H1 (cell line): ENCODE data around the gene CASQ2. TPM values are rescaled to one million over a fixed set of nuclear protein-coding genes. Genes with fewer than 3 reads are reported as not detected.

Experiments
- HDAC6 ChIP-seq: IDR thresholded peaks from one replicate; pipeline ENCODE4 v1.7.1; 2012; ENCODE audit warnings: low read depth, mild to moderate bottlenecking, inconsistent platforms, low read length, moderate library complexity
- KDM1A ChIP-seq: fragments of 200-600, 300-600 bp; sonication (generic); IDR thresholded peaks from 2 replicates; pipeline ENCODE4 v1.7.1; 2016; ENCODE audit warnings: mild to moderate bottlenecking, low read length, borderline replicate concordance
- POLR2A ChIP-seq, 2 experiments: IDR thresholded peaks; 1 replicate in 1 of 2; 2 replicates in 1 of 2; pipeline ENCODE4 v1.6.1; 2011; ENCODE audit warnings: low read depth in 2 of 2, low read length in 2 of 2, mild to moderate bottlenecking in 2 of 2; ENCODE audit errors: control extremely low read depth in 1 of 2
- SP4 ChIP-seq: IDR thresholded peaks from 2 replicates; pipeline ENCODE4 v1.6.1; 2012; ENCODE audit warnings: low read length, inconsistent platforms
- TBP ChIP-seq: IDR thresholded peaks from 2 replicates; pipeline ENCODE4 v1.6.1; 2011; ENCODE audit warnings: low read depth, low read length, improper control_type of control experiment
- TCF12 ChIP-seq: IDR thresholded peaks from 2 replicates; pipeline ENCODE4 v1.6.1; 2011; ENCODE audit warnings: low read depth, mild to moderate bottlenecking, low read length
- TEAD4 ChIP-seq: IDR thresholded peaks from 2 replicates; pipeline ENCODE4 v1.6.1; 2012; ENCODE audit warnings: low read depth, low read length, inconsistent platforms, mixed read lengths
- polyA plus RNA-seq, 7 experiments: library from polyadenylated mRNA; depleted of rRNA in 3 of 7; stranded (reverse) in 5 of 7; unstranded in 2 of 7; fragments of >200 nt in 5 of 7; fragments of 200-250 nt in 2 of 7; gene quantifications; 1 replicate in 5 of 7; 2 replicates in 1 of 7; 4 replicates in 1 of 7; pipeline versions ENCODE4 v1.2.1 to v1.2.3, GENCODE V29; 2011 to 2013; ENCODE audit warnings: missing spikeins in 2 of 7, mixed read lengths in 2 of 7
- total RNA-seq: library from RNA; stranded (reverse); fragmentation: NEBNext Ultra II Directional; extraction: Animal tissue kit (Norgen Biotek cat#: 25700); gene quantifications from 2 replicates; pipeline ENCODE4 v1.2.1, GENCODE V29; 2021
- TF ChIP-seq, protein P1 (sequence below): fragments of 300-600 bp; sonication (generic); IDR thresholded peaks from 2 replicates; pipeline ENCODE4 v1.7.1; 2012; ENCODE audit warnings: low read length, moderate library complexity, mild to moderate bottlenecking, inconsistent platforms; ENCODE audit not compliant: insufficient replicate concordance
- TF ChIP-seq, protein P2 (sequence below): IDR thresholded peaks from 2 replicates; pipeline ENCODE4 v1.6.1; 2012; ENCODE audit warnings: low read length, inconsistent platforms

The CASQ2 gene
- total and polyA plus RNA-seq, 2 of the 8 experiments (the other 6 are each of a cell fraction or from before 2014, with no cell fraction given) = not detected

DNA sequence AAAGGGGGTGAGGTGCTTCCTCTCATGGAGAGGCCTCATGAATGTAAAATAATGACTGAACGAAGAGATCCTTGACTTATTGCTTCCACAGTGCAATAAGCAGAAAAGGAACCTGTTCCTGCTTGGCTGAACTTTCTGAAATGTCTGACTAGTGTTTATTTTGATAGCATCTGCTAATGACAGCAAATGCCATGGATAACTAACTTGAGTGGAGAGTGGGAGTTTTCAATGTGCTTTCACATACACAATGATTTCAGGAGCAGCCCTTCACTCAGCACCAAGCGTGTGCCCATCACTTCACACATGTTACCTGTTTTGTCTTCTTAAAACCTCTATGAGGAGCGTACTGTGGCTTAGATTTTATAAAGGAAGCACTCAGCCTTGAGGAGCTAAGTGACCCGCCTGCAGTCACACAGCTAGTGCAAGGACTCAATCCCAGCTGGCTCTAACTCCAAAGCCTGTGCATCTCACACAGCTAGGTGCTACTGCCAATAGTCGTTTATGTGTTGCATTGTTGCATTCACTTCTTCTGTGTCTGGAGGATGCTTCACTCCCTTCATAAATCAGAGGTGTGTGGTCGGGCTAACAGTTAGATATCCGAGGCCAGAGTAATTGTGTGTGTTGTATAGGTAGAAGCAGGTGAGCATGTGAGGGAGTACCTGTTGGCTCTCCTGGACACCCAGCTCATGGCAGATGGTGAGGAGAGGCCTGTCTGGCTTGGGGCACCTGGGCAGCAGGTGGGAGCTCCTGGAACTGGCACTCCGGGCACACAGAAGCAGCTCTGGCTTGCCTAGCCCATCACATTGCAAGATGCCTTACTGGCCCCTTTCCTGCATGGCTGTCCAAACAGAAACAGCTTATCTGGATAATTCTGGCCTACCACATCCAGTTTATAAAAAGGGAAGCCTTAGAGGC, 12.8 kb downstream of the CASQ2 start (continued):
- TF ChIP-seq, protein P1, sequence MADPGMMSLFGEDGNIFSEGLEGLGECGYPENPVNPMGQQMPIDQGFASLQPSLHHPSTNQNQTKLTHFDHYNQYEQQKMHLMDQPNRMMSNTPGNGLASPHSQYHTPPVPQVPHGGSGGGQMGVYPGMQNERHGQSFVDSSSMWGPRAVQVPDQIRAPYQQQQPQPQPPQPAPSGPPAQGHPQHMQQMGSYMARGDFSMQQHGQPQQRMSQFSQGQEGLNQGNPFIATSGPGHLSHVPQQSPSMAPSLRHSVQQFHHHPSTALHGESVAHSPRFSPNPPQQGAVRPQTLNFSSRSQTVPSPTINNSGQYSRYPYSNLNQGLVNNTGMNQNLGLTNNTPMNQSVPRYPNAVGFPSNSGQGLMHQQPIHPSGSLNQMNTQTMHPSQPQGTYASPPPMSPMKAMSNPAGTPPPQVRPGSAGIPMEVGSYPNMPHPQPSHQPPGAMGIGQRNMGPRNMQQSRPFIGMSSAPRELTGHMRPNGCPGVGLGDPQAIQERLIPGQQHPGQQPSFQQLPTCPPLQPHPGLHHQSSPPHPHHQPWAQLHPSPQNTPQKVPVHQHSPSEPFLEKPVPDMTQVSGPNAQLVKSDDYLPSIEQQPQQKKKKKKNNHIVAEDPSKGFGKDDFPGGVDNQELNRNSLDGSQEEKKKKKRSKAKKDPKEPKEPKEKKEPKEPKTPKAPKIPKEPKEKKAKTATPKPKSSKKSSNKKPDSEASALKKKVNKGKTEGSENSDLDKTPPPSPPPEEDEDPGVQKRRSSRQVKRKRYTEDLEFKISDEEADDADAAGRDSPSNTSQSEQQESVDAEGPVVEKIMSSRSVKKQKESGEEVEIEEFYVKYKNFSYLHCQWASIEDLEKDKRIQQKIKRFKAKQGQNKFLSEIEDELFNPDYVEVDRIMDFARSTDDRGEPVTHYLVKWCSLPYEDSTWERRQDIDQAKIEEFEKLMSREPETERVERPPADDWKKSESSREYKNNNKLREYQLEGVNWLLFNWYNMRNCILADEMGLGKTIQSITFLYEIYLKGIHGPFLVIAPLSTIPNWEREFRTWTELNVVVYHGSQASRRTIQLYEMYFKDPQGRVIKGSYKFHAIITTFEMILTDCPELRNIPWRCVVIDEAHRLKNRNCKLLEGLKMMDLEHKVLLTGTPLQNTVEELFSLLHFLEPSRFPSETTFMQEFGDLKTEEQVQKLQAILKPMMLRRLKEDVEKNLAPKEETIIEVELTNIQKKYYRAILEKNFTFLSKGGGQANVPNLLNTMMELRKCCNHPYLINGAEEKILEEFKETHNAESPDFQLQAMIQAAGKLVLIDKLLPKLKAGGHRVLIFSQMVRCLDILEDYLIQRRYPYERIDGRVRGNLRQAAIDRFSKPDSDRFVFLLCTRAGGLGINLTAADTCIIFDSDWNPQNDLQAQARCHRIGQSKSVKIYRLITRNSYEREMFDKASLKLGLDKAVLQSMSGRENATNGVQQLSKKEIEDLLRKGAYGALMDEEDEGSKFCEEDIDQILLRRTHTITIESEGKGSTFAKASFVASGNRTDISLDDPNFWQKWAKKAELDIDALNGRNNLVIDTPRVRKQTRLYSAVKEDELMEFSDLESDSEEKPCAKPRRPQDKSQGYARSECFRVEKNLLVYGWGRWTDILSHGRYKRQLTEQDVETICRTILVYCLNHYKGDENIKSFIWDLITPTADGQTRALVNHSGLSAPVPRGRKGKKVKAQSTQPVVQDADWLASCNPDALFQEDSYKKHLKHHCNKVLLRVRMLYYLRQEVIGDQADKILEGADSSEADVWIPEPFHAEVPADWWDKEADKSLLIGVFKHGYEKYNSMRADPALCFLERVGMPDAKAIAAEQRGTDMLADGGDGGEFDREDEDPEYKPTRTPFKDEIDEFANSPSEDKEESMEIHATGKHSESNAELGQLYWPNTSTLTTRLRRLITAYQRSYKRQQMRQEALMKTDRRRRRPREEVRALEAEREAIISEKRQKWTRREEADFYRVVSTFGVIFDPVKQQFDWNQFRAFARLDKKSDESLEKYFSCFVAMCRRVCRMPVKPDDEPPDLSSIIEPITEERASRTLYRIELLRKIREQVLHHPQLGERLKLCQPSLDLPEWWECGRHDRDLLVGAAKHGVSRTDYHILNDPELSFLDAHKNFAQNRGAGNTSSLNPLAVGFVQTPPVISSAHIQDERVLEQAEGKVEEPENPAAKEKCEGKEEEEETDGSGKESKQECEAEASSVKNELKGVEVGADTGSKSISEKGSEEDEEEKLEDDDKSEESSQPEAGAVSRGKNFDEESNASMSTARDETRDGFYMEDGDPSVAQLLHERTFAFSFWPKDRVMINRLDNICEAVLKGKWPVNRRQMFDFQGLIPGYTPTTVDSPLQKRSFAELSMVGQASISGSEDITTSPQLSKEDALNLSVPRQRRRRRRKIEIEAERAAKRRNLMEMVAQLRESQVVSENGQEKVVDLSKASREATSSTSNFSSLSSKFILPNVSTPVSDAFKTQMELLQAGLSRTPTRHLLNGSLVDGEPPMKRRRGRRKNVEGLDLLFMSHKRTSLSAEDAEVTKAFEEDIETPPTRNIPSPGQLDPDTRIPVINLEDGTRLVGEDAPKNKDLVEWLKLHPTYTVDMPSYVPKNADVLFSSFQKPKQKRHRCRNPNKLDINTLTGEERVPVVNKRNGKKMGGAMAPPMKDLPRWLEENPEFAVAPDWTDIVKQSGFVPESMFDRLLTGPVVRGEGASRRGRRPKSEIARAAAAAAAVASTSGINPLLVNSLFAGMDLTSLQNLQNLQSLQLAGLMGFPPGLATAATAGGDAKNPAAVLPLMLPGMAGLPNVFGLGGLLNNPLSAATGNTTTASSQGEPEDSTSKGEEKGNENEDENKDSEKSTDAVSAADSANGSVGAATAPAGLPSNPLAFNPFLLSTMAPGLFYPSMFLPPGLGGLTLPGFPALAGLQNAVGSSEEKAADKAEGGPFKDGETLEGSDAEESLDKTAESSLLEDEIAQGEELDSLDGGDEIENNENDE = no peak
- no peak for TF ChIP-seq KDM1A
- TF ChIP-seq POLR2A (IDR thresholded peaks at IDR 0.05; ENCODE audit: control extremely low read depth in 1 of 2, low read depth in 2 of 2, low read length in 2 of 2) = no peak
- no peak for TF ChIP-seq HDAC6
- no peak for TF ChIP-seq TBP
- no peak for TF ChIP-seq SP4
- TF ChIP-seq, protein P2, sequence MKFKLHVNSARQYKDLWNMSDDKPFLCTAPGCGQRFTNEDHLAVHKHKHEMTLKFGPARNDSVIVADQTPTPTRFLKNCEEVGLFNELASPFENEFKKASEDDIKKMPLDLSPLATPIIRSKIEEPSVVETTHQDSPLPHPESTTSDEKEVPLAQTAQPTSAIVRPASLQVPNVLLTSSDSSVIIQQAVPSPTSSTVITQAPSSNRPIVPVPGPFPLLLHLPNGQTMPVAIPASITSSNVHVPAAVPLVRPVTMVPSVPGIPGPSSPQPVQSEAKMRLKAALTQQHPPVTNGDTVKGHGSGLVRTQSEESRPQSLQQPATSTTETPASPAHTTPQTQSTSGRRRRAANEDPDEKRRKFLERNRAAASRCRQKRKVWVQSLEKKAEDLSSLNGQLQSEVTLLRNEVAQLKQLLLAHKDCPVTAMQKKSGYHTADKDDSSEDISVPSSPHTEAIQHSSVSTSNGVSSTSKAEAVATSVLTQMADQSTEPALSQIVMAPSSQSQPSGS = no peak
- no peak for TF ChIP-seq TCF12
- no peak for TF ChIP-seq TEAD4
